GM21723 (cell line): ENCODE measurements around the gene PDE8B.

Experiments
- ATAC-seq: cut with Tn5 transposase; IDR thresholded peaks from one replicate; pipeline ENCODE4 v1.9.1; 2021; ENCODE audit warnings: mild to moderate bottlenecking, moderate library complexity; ENCODE audit not compliant: unreplicated experiment

The PDE8B gene

DNA sequence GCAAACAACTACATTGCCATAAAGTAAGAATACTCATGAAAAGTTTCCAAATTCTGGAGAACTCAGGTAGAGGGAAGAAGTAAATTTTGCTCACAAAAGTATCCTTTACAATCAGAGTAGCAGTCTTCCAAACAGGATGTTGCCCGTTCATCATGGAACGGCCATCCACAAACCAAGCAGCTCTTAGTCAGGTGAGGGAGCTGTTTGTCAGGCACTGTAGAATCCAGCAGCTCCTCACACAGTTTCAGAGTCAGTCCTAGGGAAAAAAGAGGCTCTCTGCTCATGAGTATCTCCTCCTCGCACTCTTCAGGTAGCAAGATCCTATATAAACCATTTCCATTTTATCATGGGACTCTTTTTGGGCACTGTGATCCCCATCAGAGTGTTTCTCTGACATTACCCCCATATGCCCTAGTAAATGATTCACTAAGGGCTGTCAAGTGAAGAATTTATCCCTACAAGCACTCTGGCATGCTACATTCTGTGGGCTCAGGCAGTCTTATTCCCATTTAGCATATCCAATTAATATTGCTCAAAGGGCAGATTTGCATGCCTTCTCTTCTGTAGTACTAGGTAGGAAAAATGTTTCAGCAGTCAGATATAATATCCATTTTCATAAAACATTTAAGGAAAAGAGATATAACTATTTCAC lies 183.7 kb downstream of the PDE8B start:
- no peak for ATAC-seq

DNA sequence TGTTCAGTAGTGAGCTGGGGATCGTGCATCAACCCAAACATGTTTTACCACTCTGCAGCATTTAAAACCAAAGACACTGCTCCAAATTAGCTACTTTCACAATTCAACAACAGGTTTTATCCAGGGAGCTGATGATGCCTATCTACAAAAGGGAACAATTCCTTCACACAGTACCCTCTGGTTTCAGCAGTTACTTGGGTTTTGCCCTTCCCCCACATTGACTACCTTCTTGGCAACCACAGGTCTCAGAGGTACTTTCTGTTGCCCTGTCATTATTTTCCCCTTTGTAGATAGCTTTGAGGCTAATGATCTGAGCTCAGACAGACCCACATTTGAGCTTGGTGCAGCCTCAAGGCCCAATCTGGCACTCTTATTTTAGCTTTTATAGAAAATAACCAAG lies 185.5 kb downstream of the PDE8B start:
- no peak for ATAC-seq

DNA sequence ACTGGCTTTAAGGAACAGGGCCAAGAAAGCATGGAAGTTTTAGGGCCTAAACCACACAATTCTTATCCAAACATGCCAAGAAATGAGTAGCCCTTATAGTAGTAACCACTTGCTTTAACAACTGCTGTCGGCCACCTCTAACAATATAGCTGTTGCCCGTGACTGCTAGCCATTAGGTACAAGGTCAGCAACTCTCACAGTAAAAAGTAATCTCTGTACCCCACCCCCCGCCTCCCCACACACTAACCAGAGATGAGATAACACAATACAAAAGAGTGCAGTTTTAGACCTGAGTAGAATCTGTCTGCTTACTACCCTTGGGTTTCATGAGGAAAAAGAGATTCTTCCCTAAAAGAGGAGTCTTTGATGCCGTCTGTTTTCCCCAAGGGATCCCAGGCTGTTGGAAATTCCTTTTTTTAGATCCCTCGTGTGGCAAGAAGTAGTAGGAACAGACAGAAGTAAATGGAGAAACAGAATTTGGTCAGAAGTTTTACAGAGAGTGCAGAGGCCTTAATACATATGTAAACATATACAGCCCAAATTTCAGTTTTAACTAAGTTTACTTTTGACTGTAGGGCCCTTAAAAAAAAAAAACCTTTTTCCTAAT lies 187.3 kb downstream of the PDE8B start:
- ATAC-seq = no peak

DNA sequence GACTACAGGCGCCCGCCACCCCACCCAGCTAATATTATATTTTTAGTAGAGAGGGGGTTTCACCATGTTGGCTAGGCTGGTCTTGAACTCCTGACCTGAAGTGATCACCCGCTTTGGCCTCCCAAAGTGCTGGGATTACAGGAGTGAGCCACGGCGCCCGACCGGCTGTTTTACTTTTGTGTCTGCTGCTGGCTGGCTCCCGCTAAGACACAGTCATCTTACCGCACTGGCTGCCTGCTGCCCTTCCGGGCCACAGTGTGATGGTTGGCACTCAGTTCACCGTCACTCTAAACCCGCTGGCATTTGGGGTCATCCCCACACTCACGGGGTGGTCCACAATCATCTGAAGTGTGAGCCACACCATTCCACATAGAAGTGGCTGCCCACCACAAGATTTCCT lies 188.0 kb downstream of the PDE8B start:
- no peak for ATAC-seq

DNA sequence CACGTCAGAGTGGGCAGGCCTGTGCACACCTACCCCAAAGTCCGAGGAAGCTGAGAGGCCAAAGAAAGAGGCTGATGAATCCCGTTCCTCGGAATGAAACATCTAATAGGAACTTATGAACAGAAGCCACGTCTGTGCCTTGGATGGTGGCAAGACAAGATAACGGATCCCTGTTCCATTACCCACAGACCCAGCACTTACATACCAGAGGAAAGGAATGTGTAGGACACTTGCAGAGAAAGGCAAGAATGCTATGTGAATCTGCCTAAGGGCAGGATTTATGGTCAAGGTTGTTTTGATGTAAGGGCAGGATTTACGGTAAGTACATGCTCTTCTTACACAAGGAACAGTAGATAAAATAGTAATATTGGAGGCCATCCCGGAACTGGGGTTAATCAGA lies 188.4 kb downstream of the PDE8B start:
- ATAC-seq = no peak

DNA sequence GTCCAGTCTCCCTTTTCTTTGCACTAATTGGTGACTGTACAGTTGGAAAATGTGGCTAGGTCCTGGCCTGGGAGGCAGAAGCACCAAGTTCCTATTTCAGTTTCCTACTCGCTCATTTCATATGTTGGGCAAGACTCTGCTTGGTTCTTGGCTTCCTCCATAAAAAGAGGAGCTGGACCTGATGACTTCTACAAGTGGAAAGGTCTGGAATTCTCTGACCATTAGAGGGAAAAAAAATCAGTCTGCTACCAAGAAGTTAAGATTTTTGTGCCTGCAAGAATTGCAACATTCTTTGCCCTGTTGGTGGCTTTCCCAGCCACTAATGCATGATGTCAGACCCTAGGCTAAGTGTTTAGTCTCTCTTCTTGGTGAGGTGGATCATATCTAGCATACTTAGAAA lies 190.2 kb downstream of the PDE8B start:
- ATAC-seq = no peak

DNA sequence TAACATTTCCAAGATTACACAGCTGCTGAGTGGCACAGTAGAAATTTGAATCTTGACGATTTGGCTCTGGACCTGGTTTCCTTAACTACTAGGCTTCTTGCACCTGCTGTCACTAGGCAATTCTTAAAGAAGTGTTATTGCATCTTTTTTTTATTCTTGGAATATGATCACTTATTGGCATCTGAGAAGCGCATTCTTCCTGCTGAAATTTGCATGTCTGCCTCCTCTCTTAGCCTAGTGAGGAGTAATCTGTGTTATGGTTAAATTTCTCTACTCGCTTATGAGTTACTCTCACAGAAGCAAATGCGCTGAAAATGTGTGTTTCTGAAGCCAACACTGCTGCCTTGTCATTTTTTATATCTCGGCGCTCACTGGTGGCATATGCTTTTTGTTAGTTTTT lies 192.3 kb downstream of the PDE8B start:
- ATAC-seq = no peak

DNA sequence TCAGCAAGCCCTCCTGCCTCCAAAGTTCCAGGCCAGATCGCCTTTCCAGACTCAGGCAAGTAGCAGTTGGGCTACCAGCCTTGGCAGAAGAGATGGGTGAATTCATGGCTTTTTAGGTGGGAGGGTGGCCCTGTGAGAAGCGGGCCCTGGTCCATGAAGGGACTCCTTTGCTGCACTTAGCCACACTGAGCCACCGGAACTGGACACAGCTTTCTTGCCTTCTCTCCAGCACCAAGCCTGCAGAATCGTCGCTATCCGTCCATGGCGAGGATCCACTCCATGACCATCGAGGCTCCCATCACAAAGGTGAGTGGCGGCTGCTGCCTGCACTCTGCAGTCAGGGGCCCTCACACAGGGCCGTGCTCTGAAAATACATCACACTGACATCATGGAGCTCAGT lies 196.7 kb downstream of the PDE8B start:
- ATAC-seq = no peak

DNA sequence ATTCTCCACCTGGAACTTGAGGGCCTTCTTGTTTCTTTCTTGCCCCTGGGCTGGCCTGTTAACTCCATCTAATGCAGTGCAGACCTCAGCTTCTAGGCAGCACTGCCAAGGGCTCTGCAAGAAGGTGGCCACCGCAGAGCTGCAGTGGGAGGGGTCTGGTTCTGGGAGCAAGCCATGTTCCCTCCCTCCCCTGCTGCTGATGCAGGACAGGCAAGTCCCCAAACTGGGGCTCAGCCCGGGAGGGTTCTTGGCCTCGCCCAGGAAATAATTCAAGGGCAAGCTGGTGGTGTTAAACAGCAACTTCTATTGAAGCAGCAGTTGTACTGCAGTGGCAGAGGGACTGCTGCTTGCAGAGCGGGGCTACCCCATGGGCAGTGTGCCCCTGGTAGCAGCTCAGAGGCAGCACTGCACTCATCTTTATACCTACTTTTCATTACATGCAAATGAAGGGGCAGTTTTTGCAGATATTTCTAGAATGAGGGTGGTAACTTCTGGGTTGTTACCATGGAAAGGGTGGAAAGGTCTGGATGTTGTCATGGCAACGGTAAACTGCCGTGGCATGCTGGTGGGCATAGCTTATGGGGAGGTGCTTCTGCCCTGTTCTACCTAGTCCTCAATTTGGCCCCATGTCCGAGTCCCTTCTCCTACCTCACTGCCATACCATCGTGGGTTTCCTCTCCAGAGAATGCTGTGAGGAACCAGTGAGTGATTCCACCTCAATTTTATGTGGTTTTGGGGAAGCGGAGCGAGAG lies 199.6 kb downstream of the PDE8B start:
- ATAC-seq = no peak

DNA sequence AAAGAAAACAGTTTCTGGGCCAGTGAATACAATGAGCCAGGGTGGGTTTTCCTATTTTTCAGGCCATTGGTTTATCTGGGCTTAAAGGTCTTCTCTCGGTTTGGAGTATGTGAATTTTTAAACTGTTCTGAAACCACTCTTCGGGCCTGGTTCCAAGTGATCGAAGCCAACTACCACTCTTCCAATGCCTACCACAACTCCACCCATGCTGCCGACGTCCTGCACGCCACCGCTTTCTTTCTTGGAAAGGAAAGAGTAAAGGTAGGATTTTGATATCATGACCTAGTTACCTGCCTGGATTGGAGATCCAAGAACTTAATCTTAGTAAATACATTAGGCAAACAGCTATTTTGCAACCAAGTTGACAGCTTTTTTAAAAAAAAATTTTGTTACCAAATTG lies 202.6 kb downstream of the PDE8B start:
- no peak for ATAC-seq

DNA sequence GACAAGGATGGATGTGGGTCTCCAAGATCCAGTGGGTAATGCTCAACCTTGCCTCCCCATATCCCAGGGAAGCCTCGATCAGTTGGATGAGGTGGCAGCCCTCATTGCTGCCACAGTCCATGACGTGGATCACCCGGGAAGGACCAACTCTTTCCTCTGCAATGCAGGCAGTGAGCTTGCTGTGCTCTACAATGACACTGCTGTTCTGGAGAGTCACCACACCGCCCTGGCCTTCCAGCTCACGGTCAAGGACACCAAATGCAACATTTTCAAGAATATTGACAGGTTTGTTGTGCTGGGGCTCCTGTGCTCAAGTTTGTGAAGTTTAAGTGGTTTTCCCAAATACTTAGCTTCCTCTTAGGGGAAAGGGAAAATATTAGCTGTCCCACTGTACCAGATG lies 207.7 kb downstream of the PDE8B start:
- no peak for ATAC-seq

DNA sequence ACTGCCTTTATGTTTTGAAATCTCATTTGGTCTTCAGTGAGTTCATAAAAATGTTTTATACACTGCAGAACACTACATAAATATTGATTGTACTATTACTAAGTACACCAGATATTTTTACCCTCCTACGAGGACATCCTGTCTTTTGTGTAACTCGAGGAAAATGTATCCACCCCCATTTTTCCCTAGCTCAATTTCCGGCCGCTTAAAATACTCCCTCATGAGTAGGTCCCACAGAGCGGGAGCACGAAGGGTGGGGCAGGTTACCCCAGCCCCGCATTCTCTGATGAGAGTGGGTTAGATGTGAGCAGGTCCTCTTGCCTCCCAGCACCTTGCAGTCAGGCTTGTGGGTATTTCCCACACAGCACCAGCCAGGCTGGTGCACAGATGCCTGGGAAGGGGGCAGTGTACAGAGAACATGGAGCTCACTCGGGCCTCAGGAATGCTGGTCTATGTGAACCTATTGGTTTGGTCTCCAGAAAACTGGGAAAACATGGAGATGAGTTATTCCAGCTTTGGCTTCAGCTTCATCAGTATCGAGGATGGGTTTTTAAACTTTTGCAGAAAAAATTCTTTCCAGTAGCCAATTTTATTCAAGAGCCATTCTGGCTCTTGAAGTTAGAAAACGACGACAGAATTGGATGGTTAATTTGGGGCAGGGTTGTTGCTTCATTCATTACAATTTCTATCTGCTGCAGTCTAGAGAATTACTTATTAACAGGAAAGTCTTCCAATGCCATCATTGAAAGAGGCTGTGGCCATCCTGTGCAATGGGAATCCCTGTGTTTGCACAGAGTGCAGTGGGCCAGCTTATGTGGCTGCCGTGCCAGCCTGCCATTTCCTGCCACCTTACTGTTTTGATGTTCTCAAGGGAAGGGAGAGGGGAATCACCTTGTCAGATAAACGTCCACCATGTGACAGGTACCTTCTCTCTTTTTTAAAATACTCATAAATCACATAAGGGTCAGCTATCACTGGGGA lies 208.4 kb downstream of the PDE8B start:
- no peak for ATAC-seq

DNA sequence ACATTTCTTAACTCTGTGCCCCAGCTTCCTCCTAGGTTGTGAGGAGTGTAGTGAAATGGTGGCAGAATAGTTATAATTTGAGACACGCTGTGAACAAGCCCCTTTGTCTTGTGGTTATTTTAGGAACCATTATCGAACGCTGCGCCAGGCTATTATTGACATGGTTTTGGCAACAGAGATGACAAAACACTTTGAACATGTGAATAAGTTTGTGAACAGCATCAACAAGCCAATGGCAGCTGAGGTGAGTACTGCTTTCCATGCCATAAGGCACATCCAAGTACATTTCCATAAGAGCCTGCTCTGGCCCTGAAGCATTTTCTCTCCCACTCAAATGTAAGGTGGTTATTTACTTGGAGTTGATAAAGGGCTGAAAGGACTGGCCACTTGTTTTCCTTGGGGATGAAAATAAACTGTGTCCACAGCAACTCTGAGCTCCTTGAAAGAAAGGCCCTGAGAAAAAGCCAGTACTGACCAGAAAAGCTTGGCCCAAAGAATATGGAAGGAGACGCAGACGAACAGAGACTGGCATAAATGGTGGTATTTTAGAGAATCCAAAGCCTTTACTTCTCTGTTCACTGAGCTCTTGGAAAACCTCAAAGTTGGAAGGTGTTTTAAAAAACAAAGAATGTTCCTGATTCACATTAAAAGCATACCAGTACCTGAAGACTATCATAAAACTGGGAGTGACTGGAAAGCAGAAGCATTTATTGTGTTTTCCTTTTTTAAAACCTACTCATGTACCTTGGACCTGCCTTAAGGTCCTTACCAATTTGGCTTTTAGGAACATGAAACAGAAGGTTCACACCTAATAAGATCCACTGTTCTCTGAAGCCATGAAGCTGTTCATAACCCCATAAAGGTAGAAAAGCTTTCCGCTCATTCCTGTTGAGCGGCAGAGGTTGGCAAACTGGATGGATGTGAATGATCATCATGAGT lies 209.4 kb downstream of the PDE8B start:
- no peak for ATAC-seq

DNA sequence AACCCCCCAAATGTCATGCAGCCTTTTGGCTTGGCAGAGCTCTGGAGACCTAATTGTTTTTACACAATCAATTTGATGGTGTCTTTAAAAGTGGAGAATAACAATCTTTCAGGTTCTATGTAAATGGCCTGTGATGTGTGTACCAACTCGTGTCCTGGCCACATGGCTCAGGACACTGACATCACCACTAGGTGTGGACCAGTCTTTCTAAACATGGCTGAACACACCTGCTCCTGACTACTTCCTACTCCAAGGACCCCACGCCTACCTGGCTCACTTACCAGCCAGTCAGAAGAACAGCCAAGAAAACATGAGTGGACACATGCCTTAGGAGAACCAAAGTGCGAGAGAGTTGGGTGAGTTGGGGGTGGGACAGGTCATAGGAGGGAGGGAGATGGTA lies 210.5 kb downstream of the PDE8B start:
- ATAC-seq = no peak

DNA sequence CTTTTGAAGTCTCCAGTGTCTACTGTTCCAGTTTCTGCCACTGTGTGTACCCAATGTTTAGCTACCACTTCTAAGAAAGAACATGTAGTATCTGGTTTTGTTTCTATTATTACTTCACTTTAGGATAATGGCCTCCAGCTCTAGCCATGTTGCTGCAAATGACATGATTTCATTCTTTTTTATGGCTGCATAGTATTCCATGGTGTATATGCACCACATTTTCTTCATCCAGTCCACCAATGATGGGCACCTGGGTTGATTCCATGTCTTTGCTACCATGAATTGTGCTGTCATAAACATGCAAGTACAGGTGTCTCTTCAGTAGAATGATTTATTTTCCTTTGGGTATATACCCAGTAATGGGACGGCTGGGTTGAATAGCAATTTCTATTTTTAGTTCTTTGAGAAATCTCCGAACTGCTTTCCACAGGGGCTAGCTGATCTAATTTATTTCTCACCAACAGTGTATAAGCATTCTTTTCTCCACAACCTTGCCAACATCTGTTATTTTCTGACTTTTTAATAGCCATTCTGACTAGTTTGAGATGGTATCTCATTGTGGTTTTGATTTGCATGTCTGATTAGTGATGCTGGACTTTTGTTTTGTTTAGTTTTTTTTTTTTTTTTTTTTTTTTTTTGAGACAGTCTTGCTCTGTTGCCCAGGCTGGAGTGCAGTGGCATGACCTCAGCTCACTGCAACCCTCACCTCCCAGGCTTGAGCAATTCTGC lies 212.7 kb downstream of the PDE8B start:
- ATAC-seq = no peak

DNA sequence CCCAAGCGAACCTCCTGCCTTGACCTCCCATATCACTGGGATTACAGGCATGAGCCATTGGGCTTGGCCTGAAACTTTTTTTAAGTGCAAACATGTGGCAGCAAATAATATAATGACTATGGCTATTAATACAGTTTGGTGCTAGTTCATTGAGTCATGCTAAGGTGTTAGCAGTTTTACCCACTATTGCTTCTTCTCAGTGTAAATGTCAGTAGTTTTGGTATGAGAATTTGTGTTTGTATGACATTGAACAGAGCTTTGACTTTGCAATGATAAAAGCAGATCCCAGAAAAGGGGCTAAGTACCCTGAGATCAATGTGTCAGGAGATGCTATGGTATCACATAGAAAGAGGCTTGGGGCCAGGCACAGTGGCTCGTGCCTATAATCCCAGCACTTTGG lies 214.4 kb downstream of the PDE8B start:
- ATAC-seq = no peak

DNA sequence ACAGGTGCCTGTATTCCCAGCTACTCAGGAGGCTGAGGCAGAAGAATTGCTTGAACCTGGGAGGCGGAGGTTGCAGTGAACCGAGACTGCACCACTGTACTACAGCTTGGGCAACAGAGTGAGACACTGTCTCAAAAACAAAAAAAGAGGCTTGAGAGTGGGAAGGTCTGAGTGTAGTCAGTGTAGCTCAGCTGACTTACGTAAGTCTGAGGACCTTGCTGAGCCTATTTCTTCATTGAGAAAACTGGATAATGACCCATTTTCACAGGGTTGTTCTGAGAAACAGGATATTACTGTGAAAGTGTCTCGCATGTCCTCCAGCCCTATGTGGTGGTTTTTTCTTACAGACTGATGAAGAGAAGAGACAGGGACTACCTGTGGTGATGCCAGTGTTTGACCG lies 214.9 kb downstream of the PDE8B start:
- ATAC-seq = no peak

DNA sequence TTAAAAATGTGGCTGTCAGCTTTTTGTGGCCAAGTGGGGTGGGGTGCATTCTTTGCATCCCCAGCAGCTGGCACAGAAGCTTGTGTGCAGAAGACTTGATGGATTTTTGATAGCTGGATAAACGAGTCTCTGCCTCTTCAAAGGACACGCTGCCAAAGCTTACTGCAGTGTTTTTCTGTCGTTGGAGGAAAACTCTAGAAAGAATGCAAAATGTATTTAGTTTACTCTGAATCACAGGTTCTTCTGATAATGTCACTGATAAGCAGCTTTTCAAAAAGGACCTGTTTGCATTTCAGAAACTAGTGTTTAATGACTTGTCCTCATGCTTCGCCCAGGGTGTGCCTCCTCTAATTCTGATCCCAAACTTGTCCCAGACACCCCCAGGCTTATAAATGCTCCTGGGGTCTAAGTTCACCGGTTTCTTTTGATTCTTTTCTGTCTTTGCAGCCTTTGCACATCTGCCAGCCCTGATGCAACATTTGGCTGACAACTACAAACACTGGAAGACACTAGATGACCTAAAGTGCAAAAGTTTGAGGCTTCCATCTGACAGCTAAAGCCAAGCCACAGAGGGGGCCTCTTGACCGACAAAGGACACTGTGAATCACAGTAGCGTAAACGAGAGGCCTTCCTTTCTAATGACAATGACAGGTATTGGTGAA lies 215.6 kb downstream of the PDE8B start:
- no peak for ATAC-seq

DNA sequence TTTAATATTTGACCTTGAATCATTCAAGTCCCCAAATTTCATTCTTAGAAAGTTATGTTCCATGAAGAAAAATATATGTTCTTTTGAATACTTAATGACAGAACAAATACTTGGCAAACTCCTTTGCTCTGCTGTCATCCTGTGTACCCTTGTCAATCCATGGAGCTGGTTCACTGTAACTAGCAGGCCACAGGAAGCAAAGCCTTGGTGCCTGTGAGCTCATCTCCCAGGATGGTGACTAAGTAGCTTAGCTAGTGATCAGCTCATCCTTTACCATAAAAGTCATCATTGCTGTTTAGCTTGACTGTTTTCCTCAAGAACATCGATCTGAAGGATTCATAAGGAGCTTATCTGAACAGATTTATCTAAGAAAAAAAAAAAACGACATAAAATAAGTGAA lies 216.2 kb downstream of the PDE8B start:
- no peak for ATAC-seq
